Right atrium auricular region (tissue), 2 donors: ENCODE results near the gene MRPL49. TPM values are rescaled to one million over a fixed set of nuclear protein-coding genes. Genes with fewer than 3 reads are reported as not detected.
"Not testable (repeated sequence)": the region's sequence is repeated elsewhere in the genome, so short reads cannot be mapped to it uniquely, and the experiment has no call there.

Experiments
- DNase-seq: peaks from one replicate; pipeline ENCODE4 v3.0.0-alpha.2; 2019; ENCODE audit warnings: low spot score
- H3K27ac ChIP-seq, 2 donors: fragments of 200-600 bp; sonication (generic); 1 replicate in 1 of 2; 2 replicates in 1 of 2; pipeline ENCODE4 v1.5.1; 2016 to 2019
- H3K27me3 ChIP-seq, 2 donors: fragments of 200-600 bp; sonication (generic); one replicate each; pipeline versions ENCODE4 v1.5.1 to v1.6.0; 2017 to 2019
- H3K36me3 ChIP-seq: fragments of 200-600 bp; sonication (generic); one replicate; pipeline ENCODE4 v1.5.1; 2016
- H3K4me1 ChIP-seq, 2 donors: fragments of 200-600 bp; sonication (generic); one replicate each; pipeline versions ENCODE4 v1.5.1 to v1.6.0; 2017 to 2019
- H3K4me3 ChIP-seq, 2 donors: fragments of 200-600 bp; sonication (generic); 1 replicate in 1 of 2; 2 replicates in 1 of 2; pipeline ENCODE4 v1.5.1; 2017 to 2019; ENCODE audit warnings: mild to moderate bottlenecking in 1 of 2, moderate library complexity in 1 of 2
- H3K9me3 ChIP-seq, 2 donors: fragments of 200-600 bp; sonication (generic); one replicate each; pipeline ENCODE4 v1.5.1; 2019
- CTCF ChIP-seq, 2 donors: fragments of 200-600 bp; sonication (generic); IDR thresholded peaks; one replicate each; pipeline ENCODE4 v1.5.1; 2019; ENCODE audit warnings: antibody characterized with exemption in 2 of 2
- microRNA-seq, 2 donors: library from miRNA; unstranded; fragments of <30 nt; microRNA quantifications; one replicate each; pipeline ENCODE4, GENCODE V29; 2016 to 2017; ENCODE audit warnings: borderline number of aligned reads in 2 of 2, borderline replicate concordance in 1 of 2
- total RNA-seq, 2 donors: library from RNA; depleted of rRNA; stranded (reverse); fragments of >200 nt; gene quantifications; one replicate each; pipeline ENCODE4 v1.1.0, GENCODE V29; 2016

The MRPL49 gene
- total RNA-seq, 2 donors from 2014 or later, result 38.8 to 47.8 TPM

- H3K27ac ChIP-seq, result no peak overlapping the region
- TF ChIP-seq CTCF (IDR thresholded peaks at IDR 0.05), result no peak
- no peaks in the 10 kb centered on the region for H3K4me1 ChIP-seq
These were observed 47.1 kb downstream of the MRPL49 start for GRCh38 chr11:65169164-65169641.

GRCh38 chr11:65170058-65170534, 48.0 kb downstream of the MRPL49 start, which contains the start of gene SPDYC:
Gene SPDYC, plus strand, starts transcription at chr11:65170233. Its CDS starts 1,125 bp downstream, at chr11:65171358.
- H3K27ac ChIP-seq, result no peak within 1 kb of the TSS
- DNase-seq, result no peak
- no peaks in the 10 kb centered on the region for H3K27me3 ChIP-seq
- H3K4me3 ChIP-seq, result no peak within 1 kb of the TSS
- no peak for TF ChIP-seq CTCF (IDR thresholded peaks at IDR 0.05)
- no peaks in the 10 kb centered on the region for H3K36me3 ChIP-seq
- H3K9me3 ChIP-seq, result no peaks in the 10 kb centered on the region
- H3K4me1 ChIP-seq, result no peaks in the 10 kb centered on the region

More at GRCh38 chr11:65169164-65169641, 47.1 kb downstream of the MRPL49 start:
- Histone ChIP-seq H3K27me3 (no peaks in the 10 kb centered on the region), H3K4me3 (no peak overlapping the region), H3K9me3 (no peaks in the 10 kb centered on the region), H3K36me3 (no peaks in the 10 kb centered on the region)
- DNase-seq, result no peak

GRCh38 chr11:65172600-65172999, 50.5 kb downstream of the MRPL49 start:
- H3K27ac ChIP-seq, result no peak overlapping the region
- no peak for DNase-seq
- no peaks in the 10 kb centered on the region for H3K36me3 ChIP-seq
- TF ChIP-seq CTCF (IDR thresholded peaks at IDR 0.05), result no peak
- H3K4me1 ChIP-seq, result no peaks in the 10 kb centered on the region
- no peaks in the 10 kb centered on the region for H3K9me3 ChIP-seq
- no peak overlapping the region for H3K4me3 ChIP-seq
- H3K27me3 ChIP-seq, result no peaks in the 10 kb centered on the region

- not testable (repeated sequence) for H3K9me3 ChIP-seq, H3K4me1 ChIP-seq, H3K36me3 ChIP-seq, H3K4me3 ChIP-seq, DNase-seq, H3K27ac ChIP-seq, H3K27me3 ChIP-seq
These were observed 52.5 kb downstream of the MRPL49 start for GRCh38 chr11:65174571-65175010.

Small RNA genes lying within 50 kb of the gene (microRNA-seq; reads per million reads assigned to microRNA genes)
- 0 to 0.71 reads per million in 2 donors for gene MIR6751

Other genes with a start within 250 kb of the MRPL49 start
- gene EHD1, start 243.7 kb upstream of the MRPL49 start, total RNA-seq, result 10 to 100 TPM; 29.5 to 34.1 TPM
- gene ATG2A, start 205.1 kb upstream of the MRPL49 start, total RNA-seq, result 10 to 100 TPM; 16.0 to 24.1 TPM
- 10 to 100 TPM; 21.5 to 23.0 TPM for gene PPP2R5B, start 197.6 kb upstream of the MRPL49 start, total RNA-seq
- not detected for gene GPHA2, start 186.4 kb upstream of the MRPL49 start, total RNA-seq
- gene MAJIN, start 150.2 kb upstream of the MRPL49 start, total RNA-seq, result not detected
- gene BATF2, start 125.3 kb upstream of the MRPL49 start, total RNA-seq, result 1 to 10 TPM; 1.1 to 1.6 TPM
- gene ARL2, start 108.2 kb upstream of the MRPL49 start, total RNA-seq, result 100 to 1,000 TPM; 155 to 207 TPM
- 10 to 100 TPM; 19.4 to 21.8 TPM for gene SNX15, start 94.9 kb upstream of the MRPL49 start, total RNA-seq
- 1 to 10 TPM; 5.4 to 6.8 TPM for gene SAC3D1, start 81.1 kb upstream of the MRPL49 start, total RNA-seq
- 10 to 100 TPM in 1 of 2 donors, 1 to 10 TPM in 1; 6.0 to 18.9 TPM for gene NAALADL1, start 63.8 kb upstream of the MRPL49 start, total RNA-seq
- gene CDCA5, start 38.3 kb upstream of the MRPL49 start, total RNA-seq, result under 1 TPM; 0.16 to 0.52 TPM
- 10 to 100 TPM; 26.7 to 38.4 TPM for gene ZFPL1, start 38.1 kb upstream of the MRPL49 start, total RNA-seq
- 100 to 1,000 TPM in 1 of 2 donors, 10 to 100 TPM in 1; 98.5 to 147 TPM for gene VPS51, start 26.1 kb upstream of the MRPL49 start, total RNA-seq
- gene TM7SF2, start 10.4 kb upstream of the MRPL49 start, total RNA-seq, result 100 to 1,000 TPM; 134 to 199 TPM
- 10 to 100 TPM in 1 of 2 donors, 1 to 10 TPM in 1; 8.7 to 12.0 TPM for gene ZNHIT2, start 4.6 kb upstream of the MRPL49 start, total RNA-seq
- gene FAU, start 187 bp upstream of the MRPL49 start, total RNA-seq, result 100 to 1,000 TPM; 361 to 585 TPM
- gene SYVN1, start 12.2 kb downstream of the MRPL49 start, total RNA-seq, result 10 to 100 TPM; 29.1 to 52.0 TPM
- not detected for gene SPDYC, start 47.9 kb downstream of the MRPL49 start, total RNA-seq
- 10 to 100 TPM; 89.9 to 93.0 TPM for gene CAPN1, start 59.6 kb downstream of the MRPL49 start, total RNA-seq
- gene POLA2, start 139.6 kb downstream of the MRPL49 start, total RNA-seq, result 10 to 100 TPM in 1 of 2 donors, 1 to 10 TPM in 1; 4.5 to 12.4 TPM
- 10 to 100 TPM; 14.4 to 31.0 TPM for gene CDC42EP2, start 192.5 kb downstream of the MRPL49 start, total RNA-seq
- gene DPF2, start 211.5 kb downstream of the MRPL49 start, total RNA-seq, result 10 to 100 TPM; 46.3 TPM
- gene TIGD3, start 232.4 kb downstream of the MRPL49 start, total RNA-seq, result under 1 TPM in 1 of 2 donors, not detected in 1; 0.22 TPM